Thoracic aorta (tissue), 2 donors: ENCODE measurements around the gene PPP2R5D. TPM values are rescaled to one million over a fixed set of nuclear protein-coding genes. Genes with fewer than 3 reads are reported as not detected.
A peak's percentile ranks its signal among the peaks of the same experiment; 100 is the strongest.

Experiments used
- ATAC-seq: fragments of 150-250 bp; one replicate; pipeline ENCODE4 v1.8.0; 2017; ENCODE audit warnings: low read depth; ENCODE audit not compliant: insufficient number of reproducible peaks, low FRiP score
- DNase-seq: peaks from one replicate; pipeline ENCODE4 v3.0.0-alpha.2; 2020; ENCODE audit warnings: low spot score
- H3K27ac ChIP-seq, 2 donors: fragments of 200-600 bp; sonication (generic); 1 replicate in 1 of 2; 2 replicates in 1 of 2; pipeline ENCODE4 v1.5.1; 2016; ENCODE audit warnings: mild to moderate bottlenecking in 2 of 2, moderate library complexity in 2 of 2
- H3K27me3 ChIP-seq: fragments of 200-600 bp; sonication (generic); replicated peaks from 2 replicates; pipeline ENCODE4 v1.6.0; 2016; ENCODE audit warnings: mild to moderate bottlenecking; ENCODE audit not compliant: insufficient read depth
- H3K36me3 ChIP-seq: fragments of 200-600 bp; sonication (generic); one replicate; pipeline ENCODE4 v1.5.1; 2016
- H3K4me1 ChIP-seq, 2 donors: fragments of 200-600 bp; sonication (generic); 1 replicate in 1 of 2; 2 replicates in 1 of 2; pipeline versions ENCODE4 v1.5.1 to v1.6.0; 2016; ENCODE audit warnings: low read depth in 2 of 2, mild to moderate bottlenecking in 1 of 2; ENCODE audit not compliant: control insufficient read depth in 1 of 2
- H3K4me3 ChIP-seq: fragments of 200-600 bp; sonication (generic); 2 replicates; pipeline ENCODE4 v1.5.1; 2016; ENCODE audit warnings: mild to moderate bottlenecking
- H3K9me3 ChIP-seq: fragments of 200-600 bp; sonication (generic); 2 replicates; pipeline ENCODE4 v1.5.1; 2016
- total RNA-seq, 2 donors: library from RNA; depleted of rRNA; stranded (reverse); fragments of >200 nt; gene quantifications; one replicate each; pipeline versions ENCODE4 v1.1.0 to v1.2.3, GENCODE V29; 2016
- TF ChIP-seq, protein P1 (sequence below): fragments of 200-600 bp; sonication (generic); IDR thresholded peaks from one replicate; pipeline ENCODE4 v1.5.1; 2019; ENCODE audit warnings: antibody characterized with exemption

The PPP2R5D gene
- total RNA-seq, 2 donors from 2014 or later, result 20.1 to 37.1 TPM

DNA sequence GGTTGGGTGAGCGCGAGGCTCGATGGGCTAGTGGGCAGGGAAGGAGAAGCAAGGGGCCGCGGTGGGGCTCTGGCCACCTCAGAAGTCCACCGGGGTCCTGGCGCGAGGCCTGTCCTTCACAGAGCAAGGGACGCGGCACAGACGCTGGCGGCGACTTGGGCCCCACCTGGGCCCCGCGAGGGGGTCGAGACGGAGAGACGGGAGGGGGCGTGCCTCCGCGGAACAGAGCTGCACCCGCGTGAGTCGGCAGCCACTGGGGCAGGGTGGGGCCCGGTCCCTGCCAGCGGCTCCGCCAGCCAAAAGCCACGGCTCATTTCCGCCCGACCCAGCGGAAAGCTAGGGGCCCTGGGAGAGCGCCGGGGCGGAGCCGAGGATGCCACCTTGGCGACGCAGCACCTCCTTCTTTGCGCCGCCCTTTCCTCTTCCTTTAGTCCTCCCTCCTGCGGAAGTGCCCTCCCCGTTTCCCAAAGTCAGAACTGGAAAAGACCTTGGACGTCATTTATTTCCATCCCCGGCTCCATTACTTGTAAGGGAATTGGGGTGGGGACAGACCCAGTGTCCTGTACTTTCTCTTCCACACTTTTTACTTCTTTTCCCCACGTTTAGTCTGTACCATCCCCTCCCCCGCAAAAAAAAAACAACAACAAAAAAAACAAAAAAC is 69.3 kb downstream of the PPP2R5D start, which contains the start of gene CUL7:
Gene CUL7, minus strand, starts transcription at position 307 of the 661 bp plus-strand sequence. CDS start 1,063 bp downstream, outside the sequence.
- peak; percentile 88 for ATAC-seq
- peaks cover 9% of the 10 kb centered on the region for H3K36me3 ChIP-seq
- H3K9me3 ChIP-seq, result no peaks in the 10 kb centered on the region
- H3K4me1 ChIP-seq, result peaks cover 10 to 34% of the 10 kb centered on the region in 2 donors
- TF ChIP-seq, protein P1, sequence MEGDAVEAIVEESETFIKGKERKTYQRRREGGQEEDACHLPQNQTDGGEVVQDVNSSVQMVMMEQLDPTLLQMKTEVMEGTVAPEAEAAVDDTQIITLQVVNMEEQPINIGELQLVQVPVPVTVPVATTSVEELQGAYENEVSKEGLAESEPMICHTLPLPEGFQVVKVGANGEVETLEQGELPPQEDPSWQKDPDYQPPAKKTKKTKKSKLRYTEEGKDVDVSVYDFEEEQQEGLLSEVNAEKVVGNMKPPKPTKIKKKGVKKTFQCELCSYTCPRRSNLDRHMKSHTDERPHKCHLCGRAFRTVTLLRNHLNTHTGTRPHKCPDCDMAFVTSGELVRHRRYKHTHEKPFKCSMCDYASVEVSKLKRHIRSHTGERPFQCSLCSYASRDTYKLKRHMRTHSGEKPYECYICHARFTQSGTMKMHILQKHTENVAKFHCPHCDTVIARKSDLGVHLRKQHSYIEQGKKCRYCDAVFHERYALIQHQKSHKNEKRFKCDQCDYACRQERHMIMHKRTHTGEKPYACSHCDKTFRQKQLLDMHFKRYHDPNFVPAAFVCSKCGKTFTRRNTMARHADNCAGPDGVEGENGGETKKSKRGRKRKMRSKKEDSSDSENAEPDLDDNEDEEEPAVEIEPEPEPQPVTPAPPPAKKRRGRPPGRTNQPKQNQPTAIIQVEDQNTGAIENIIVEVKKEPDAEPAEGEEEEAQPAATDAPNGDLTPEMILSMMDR, result no peak
- H3K27me3 ChIP-seq, result no peaks in the 10 kb centered on the region
- peak; percentile 80 for DNase-seq
- peak within 1 kb of the TSS; percentile 81 to 89 for H3K27ac ChIP-seq
- peak within 1 kb of the TSS; percentile 77 for H3K4me3 ChIP-seq

DNA sequence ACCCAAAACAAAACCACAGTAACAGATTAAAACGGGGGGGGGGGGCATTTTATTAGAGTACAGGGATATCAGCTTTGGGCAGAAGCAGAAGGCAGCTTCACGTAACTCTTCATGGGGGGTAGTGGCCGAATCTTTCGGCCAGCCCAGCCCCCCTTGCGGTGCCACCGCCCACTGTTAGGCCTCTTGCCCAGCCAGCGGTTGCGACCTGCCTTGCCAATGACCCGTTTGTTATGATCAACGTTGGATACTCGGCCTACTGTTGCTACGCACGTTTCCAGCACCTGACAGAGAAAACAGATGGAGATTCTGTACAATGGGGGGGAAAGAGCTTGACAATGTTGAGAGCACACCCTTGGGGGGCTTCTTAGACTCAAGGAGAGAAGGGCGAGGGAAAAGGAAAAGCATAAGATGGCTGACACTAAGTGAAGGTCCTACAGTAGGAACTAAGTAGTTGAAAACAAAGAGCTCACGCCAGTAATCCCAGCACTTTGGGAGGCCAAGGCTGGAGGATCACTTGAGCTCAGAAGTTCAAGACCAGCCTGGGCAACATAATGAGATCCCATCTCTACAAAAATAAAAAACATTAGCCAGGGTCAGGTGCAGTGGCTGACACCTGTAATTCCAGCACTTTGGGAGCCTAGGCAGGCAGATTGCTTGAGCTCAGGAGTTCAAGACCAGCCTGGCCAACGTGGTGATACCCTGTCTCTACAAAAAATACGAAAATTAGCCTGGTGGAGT is 70.0 kb downstream of the PPP2R5D start:
- ATAC-seq (no peak), DNase-seq (no peak)
- peak overlapping the region; percentile 77 for H3K4me3 ChIP-seq
- H3K4me1 ChIP-seq, result peaks cover 11 to 38% of the 10 kb centered on the region in 2 donors
- TF ChIP-seq, protein P1, result no peak
- H3K9me3 ChIP-seq, result no peaks in the 10 kb centered on the region
- H3K27me3 ChIP-seq, result no peaks in the 10 kb centered on the region
- peaks cover 9% of the 10 kb centered on the region for H3K36me3 ChIP-seq
- peak overlapping the region; percentile 81 to 89 for H3K27ac ChIP-seq

DNA sequence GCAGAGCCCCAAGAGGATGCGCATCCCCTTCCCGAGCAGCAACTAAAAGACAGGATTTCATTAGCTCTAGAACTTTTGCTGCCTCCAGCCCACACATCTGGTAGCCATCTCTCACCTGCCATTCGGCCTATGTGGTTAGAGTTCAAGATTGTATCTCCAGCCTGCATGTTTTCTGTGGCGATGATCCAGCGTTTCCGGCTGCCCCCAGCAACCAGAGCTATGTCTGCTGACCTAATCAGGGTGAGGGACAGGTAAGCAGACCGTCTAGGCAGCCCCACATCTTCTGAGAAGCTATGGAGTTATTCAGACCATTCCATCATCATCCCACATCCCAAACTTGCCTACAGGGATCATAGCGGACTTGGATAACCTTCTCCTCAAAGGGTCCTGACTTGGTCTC is 71.6 kb downstream of the PPP2R5D start:
- TF ChIP-seq, protein P1, result no peak
- Histone ChIP-seq H3K27ac (no peak overlapping the region), H3K27me3 (no peaks in the 10 kb centered on the region), H3K9me3 (no peaks in the 10 kb centered on the region), H3K4me1 (peaks cover 14 to 50% of the 10 kb centered on the region in 2 donors), H3K4me3 (no peak overlapping the region), H3K36me3 (peaks cover 5% of the 10 kb centered on the region)
- ATAC-seq, result no peak
- DNase-seq, result no peak

DNA sequence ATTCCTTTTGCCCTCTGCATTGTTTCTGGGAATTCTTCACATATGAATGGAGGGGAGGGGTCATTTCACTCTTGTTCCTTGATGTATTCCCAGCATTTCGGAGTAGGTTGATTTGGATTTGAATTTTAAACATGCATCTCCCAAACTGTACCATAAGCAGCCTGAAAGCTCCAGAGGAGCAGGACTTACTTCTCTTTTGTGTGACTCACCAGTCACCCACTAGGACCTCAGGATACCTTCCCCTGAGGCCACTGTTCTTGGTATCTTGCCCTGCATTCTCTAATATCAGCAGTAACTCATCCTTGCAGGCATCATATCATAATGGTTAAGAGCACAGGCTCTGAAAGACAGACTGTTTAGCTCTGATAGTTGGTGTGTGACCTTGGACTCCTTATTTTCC is 74.2 kb downstream of the PPP2R5D start:
- TF ChIP-seq, protein P1, result no peak
- peak overlapping the region; percentile 80 for H3K4me3 ChIP-seq
- H3K36me3 ChIP-seq, result peaks cover 5% of the 10 kb centered on the region
- DNase-seq, result no peak
- H3K27me3 ChIP-seq, result no peaks in the 10 kb centered on the region
- peak overlapping the region; percentile 73 to 91 for H3K27ac ChIP-seq
- peaks cover 14 to 33% of the 10 kb centered on the region in 2 donors for H3K4me1 ChIP-seq
- no peaks in the 10 kb centered on the region for H3K9me3 ChIP-seq
- ATAC-seq, result no peak
